A673 (cell line): ENCODE results near the gene PLD1.

Source experiments
- EZH2 ChIP-seq: fragments of 200-600 bp; sonication (generic); IDR thresholded peaks from 2 replicates; pipeline ENCODE4 v1.6.1; 2017; ENCODE audit warnings: borderline replicate concordance, low read depth, mild to moderate bottlenecking, mixed read lengths, antibody characterized with exemption, low read length; ENCODE audit not compliant: poor library complexity, severe bottlenecking
- TF ChIP-seq, protein P1 (sequence below): fragments of 300-800, 200-600 bp; sonication (generic); conservative IDR thresholded peaks from 2 replicates; pipeline ENCODE4 v1.5.1; 2017; ENCODE audit warnings: low read depth, mild to moderate bottlenecking, antibody characterized with exemption, low read length, moderate library complexity, mixed read lengths

DNA sequence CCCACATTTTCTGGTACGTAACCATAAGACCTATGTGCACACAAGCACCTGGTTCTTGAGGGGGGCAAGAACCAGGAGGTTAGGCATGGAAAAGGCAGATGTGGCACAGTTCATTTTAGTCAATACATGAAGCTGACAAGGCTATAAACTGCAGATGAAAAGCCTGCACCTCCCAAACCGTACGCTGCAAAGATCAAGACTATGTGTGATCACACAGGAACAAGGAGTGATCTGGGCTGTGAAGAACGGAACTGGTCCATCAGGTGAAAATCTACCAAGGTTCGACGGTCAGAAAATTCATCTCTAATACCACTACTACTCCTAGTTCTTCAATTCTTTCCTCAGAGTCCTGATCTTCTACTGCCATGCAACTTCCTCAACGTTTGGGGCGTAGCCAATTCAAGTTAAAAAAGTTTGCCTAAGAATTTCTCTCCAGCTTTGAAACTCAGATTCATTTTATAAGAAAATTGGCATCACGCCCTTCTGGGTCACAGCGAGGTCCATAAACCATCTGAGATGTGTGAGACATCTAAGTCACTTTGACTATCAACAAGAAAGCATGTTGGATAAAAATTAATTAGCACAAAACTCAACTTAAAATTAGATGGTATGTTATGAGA is 41.9 kb downstream of the PLD1 start:
- TF ChIP-seq, protein P1, sequence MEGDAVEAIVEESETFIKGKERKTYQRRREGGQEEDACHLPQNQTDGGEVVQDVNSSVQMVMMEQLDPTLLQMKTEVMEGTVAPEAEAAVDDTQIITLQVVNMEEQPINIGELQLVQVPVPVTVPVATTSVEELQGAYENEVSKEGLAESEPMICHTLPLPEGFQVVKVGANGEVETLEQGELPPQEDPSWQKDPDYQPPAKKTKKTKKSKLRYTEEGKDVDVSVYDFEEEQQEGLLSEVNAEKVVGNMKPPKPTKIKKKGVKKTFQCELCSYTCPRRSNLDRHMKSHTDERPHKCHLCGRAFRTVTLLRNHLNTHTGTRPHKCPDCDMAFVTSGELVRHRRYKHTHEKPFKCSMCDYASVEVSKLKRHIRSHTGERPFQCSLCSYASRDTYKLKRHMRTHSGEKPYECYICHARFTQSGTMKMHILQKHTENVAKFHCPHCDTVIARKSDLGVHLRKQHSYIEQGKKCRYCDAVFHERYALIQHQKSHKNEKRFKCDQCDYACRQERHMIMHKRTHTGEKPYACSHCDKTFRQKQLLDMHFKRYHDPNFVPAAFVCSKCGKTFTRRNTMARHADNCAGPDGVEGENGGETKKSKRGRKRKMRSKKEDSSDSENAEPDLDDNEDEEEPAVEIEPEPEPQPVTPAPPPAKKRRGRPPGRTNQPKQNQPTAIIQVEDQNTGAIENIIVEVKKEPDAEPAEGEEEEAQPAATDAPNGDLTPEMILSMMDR: no peak
- no peak for TF ChIP-seq EZH2
